Measurements from ENCODE around the gene POU2AF2. TPM values are rescaled to one million over a fixed set of nuclear protein-coding genes. Genes with fewer than 3 reads are reported as not detected.
"Not testable (repeated sequence)": the region's sequence is repeated elsewhere in the genome, so short reads cannot be mapped to it uniquely, and the experiment has no call there.

POU2AF2 gene
- total and polyA plus RNA-seq, 2 donors from 2014 or later = not detected

DNA sequence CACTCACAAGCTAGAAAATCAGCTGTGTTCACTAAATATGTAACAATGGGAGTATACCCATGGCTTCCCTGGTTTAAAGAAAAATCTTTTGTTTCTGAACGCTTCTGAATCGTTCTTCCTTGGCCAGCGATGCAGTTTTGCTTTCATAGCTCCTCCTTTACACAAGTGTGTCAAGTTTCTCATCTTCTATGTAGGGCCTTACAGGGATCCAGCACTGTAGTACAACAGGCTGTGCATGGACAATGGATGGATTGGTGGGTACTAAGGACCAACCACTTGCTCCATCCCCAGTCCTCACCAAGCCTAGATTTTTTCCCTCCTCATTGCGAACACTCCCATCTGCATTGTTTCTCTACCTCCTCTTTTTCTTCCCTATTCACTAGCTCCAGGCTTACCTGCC, 24.3 kb upstream of the POU2AF2 start:
- Histone ChIP-seq H3K4me1 (ENCODE audit: control insufficient read depth in 2 of 3, insufficient read depth in 2 of 3, low read depth in 1 of 3, low read length in 3 of 3) (no peaks in the 10 kb centered on the region), H3K4me3 (ENCODE audit: low read length in 3 of 3) (no peak overlapping the region), H3K9me3 (ENCODE audit: control insufficient read depth in 2 of 3, insufficient read depth in 1 of 3, low read length in 3 of 3) (no peaks in the 10 kb centered on the region), H3K27me3 (ENCODE audit: control insufficient read depth, insufficient read depth, low read length) (no peaks in the 10 kb centered on the region), H3K36me3 (ENCODE audit: control insufficient read depth in 2 of 3, insufficient read depth in 3 of 3, low read length in 3 of 3) (no peaks in the 10 kb centered on the region), H3K27ac (ENCODE audit: low read depth in 2 of 2, low read length in 2 of 2) (no peak overlapping the region), H3K9ac (ENCODE audit: low read length in 3 of 3) (no peak overlapping the region)
- intact Hi-C loops (cut with DNase I) = loop anchor here (10.0 kb wide), 1 partner anchor 756 kb away; no protein-coding TSS in a partner anchor
- no peak for FAIRE-seq
- DNase-seq = no peak
- TF ChIP-seq, protein P1, sequence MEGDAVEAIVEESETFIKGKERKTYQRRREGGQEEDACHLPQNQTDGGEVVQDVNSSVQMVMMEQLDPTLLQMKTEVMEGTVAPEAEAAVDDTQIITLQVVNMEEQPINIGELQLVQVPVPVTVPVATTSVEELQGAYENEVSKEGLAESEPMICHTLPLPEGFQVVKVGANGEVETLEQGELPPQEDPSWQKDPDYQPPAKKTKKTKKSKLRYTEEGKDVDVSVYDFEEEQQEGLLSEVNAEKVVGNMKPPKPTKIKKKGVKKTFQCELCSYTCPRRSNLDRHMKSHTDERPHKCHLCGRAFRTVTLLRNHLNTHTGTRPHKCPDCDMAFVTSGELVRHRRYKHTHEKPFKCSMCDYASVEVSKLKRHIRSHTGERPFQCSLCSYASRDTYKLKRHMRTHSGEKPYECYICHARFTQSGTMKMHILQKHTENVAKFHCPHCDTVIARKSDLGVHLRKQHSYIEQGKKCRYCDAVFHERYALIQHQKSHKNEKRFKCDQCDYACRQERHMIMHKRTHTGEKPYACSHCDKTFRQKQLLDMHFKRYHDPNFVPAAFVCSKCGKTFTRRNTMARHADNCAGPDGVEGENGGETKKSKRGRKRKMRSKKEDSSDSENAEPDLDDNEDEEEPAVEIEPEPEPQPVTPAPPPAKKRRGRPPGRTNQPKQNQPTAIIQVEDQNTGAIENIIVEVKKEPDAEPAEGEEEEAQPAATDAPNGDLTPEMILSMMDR (IDR thresholded peaks at IDR 0.05; ENCODE audit: borderline replicate concordance, extremely low read depth, insufficient read depth) = no peak

DNA sequence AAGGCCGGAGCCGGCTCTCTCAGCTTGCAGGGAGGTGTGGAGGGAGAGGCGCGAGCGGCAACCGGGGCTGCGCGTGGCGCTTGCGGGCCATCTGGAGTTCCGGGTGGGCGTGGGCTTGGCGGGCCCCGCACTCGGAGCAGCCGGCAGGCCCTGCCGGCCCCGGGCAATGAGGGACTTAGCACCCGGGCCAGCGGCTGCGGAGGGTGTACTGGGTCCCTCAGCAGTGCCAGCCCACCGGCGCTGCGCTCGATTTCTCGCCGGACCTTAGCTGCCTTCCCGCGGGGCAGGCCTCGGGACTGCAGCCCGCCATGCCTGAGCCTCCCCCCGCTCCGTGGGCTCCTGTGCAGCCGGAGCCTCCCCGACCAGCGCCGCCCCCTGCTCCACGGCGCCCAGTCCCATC, 23.6 kb upstream of the POU2AF2 start:
- not testable (repeated sequence) for H3K9me3 ChIP-seq (ENCODE audit: control insufficient read depth in 2 of 3, insufficient read depth in 1 of 3, low read length in 3 of 3); H3K4me1 ChIP-seq (ENCODE audit: control insufficient read depth in 2 of 3, insufficient read depth in 2 of 3, low read depth in 1 of 3, low read length in 3 of 3); FAIRE-seq; H3K9ac ChIP-seq (ENCODE audit: low read length in 3 of 3); DNase-seq; H3K27ac ChIP-seq (ENCODE audit: low read depth in 2 of 2, low read length in 2 of 2); H3K27me3 ChIP-seq (ENCODE audit: control insufficient read depth, insufficient read depth, low read length); H3K4me3 ChIP-seq (ENCODE audit: low read length in 3 of 3); H3K36me3 ChIP-seq (ENCODE audit: control insufficient read depth in 2 of 3, insufficient read depth in 3 of 3, low read length in 3 of 3)
- intact Hi-C loops (cut with DNase I) = loop anchor here (10.0 kb wide), 1 partner anchor 757 kb away; no protein-coding TSS in a partner anchor

DNA sequence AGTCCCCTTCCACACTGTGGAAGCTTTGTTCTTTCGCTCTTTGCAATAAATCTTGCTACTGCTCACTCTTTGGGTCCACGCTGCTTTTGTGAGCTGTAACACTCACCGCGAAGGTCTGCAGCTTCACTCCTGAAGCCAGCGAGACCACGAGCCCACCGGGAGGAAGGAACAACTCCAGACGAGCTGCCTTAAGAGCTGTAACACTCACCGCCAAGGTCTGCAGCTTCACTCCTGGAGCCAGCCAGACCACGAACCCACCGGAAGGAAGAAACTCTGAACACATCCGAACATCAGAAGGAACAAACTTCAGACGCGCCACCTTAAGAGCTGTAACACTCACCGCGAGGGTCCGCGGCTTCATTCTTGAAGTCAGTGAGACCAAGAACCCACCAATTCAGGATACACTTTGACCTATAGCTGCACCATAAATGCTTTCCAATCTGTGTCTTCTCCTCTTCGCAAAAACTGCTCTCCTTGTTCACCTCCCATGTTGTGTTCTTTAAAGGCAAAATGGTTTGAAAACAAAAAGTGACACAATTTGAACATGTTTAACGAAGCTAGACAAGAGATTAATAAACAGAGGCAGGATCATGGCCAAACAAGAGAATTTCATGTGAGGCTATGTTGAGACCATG, 22.6 kb upstream of the POU2AF2 start:
- not testable (repeated sequence) for FAIRE-seq; H3K36me3 ChIP-seq (ENCODE audit: control insufficient read depth in 2 of 3, insufficient read depth in 3 of 3, low read length in 3 of 3); H3K9ac ChIP-seq (ENCODE audit: low read length in 3 of 3); DNase-seq; H3K27me3 ChIP-seq (ENCODE audit: control insufficient read depth, insufficient read depth, low read length); H3K27ac ChIP-seq (ENCODE audit: low read depth in 2 of 2, low read length in 2 of 2); H3K4me3 ChIP-seq (ENCODE audit: low read length in 3 of 3); H3K4me1 ChIP-seq (ENCODE audit: control insufficient read depth in 2 of 3, insufficient read depth in 2 of 3, low read depth in 1 of 3, low read length in 3 of 3); H3K9me3 ChIP-seq (ENCODE audit: control insufficient read depth in 2 of 3, insufficient read depth in 1 of 3, low read length in 3 of 3)
- intact Hi-C loops (cut with DNase I) = loop anchor here (10.0 kb wide), 1 partner anchor 758 kb away; no protein-coding TSS in a partner anchor

DNA sequence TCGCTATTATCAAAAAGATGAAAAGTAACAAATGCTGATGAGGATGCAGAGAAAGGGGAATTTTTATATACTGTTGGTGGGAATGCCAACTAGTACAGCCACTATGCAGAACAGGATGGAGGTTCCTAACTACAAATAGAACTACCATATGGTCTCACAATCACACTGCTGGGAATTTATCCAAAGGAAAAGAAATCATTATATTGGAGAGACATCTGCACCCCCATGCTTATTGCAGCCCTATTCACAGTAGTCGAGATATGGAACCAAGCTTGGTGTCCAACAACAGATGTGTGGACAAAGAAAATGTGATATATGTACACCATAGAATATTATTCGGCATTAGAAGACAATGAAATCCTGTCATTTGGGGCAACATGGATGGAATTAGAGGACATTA, 19.6 kb upstream of the POU2AF2 start:
- Histone ChIP-seq H3K9me3 (ENCODE audit: control insufficient read depth in 2 of 3, insufficient read depth in 1 of 3, low read length in 3 of 3) (no peaks in the 10 kb centered on the region), H3K27ac (ENCODE audit: low read depth in 2 of 2, low read length in 2 of 2) (no peak overlapping the region), H3K4me3 (ENCODE audit: low read length in 3 of 3) (no peak overlapping the region), H3K36me3 (ENCODE audit: control insufficient read depth in 2 of 3, insufficient read depth in 3 of 3, low read length in 3 of 3) (no peaks in the 10 kb centered on the region), H3K4me1 (ENCODE audit: control insufficient read depth in 2 of 3, insufficient read depth in 2 of 3, low read depth in 1 of 3, low read length in 3 of 3) (peaks cover 0 to 3% (median 0%) of the 10 kb centered on the region in 3 donors), H3K27me3 (ENCODE audit: control insufficient read depth, insufficient read depth, low read length) (no peaks in the 10 kb centered on the region), H3K9ac (ENCODE audit: low read length in 3 of 3) (no peak overlapping the region)
- TF ChIP-seq, protein P1 (IDR thresholded peaks at IDR 0.05; ENCODE audit: borderline replicate concordance, extremely low read depth, insufficient read depth) = no peak
- no peak for DNase-seq
- no peak for FAIRE-seq
- intact Hi-C loops (cut with DNase I) = loop anchor here (10.0 kb wide), 1 partner anchor 761 kb away; no protein-coding TSS in a partner anchor
